A673 (cell line): ENCODE measurements around the gene CYP26C1. TPM values are rescaled to one million over a fixed set of nuclear protein-coding genes. Genes with fewer than 3 reads are reported as not detected.
A peak's percentile ranks its signal among the peaks of the same experiment; 100 is the strongest.

ENCODE experiments used
- BruUV-seq: library from RNA; stranded (reverse); fragments of 400-500 nt; replicated peaks from 2 replicates; lab custom pipeline; 2021; lab: Mats Ljungman, UMichigan
- CTCF ChIA-PET: fragments of 300-600 bp; sonication (Branson Sonifier 250); formaldehyde crosslinking; loops from one replicate; lab custom pipeline; 2022; ENCODE audit warnings: antibody characterized with exemption; lab: Charles Lee
- POLR2A ChIA-PET: fragments of 300-600 bp; sonication (Branson Sonifier 250); formaldehyde crosslinking; loops from one replicate; lab custom pipeline; 2022; ENCODE audit warnings: antibody characterized with exemption; ENCODE audit not compliant: low non-redundant PET; lab: Charles Lee
- DNase-seq: peaks from one replicate; pipeline ENCODE4 v3.0.0-alpha.2; 2015; ENCODE audit warnings: low spot score
- H3K27ac ChIP-seq: fragments of 200-600 bp; sonication (generic); 2 replicates; pipeline ENCODE4 v1.5.1; 2016; ENCODE audit warnings: mixed run types, low read depth, mild to moderate bottlenecking, mixed read lengths, antibody characterized with exemption, low read length; ENCODE audit not compliant: poor library complexity, severe bottlenecking
- H3K27me3 ChIP-seq: fragments of 200-600 bp; sonication (generic); replicated peaks from 2 replicates; pipeline ENCODE4 v1.6.1; 2017; ENCODE audit warnings: mixed run types, low read depth, mild to moderate bottlenecking, mixed read lengths, antibody characterized with exemption, low read length; ENCODE audit not compliant: insufficient read depth, poor library complexity
- H3K36me3 ChIP-seq: fragments of 200-600 bp; sonication (generic); 2 replicates; pipeline ENCODE4 v1.6.1; 2016; ENCODE audit warnings: mixed run types, mild to moderate bottlenecking, mixed read lengths, antibody characterized with exemption, low read length; ENCODE audit not compliant: insufficient read depth, poor library complexity, severe bottlenecking
- H3K4me1 ChIP-seq: fragments of 200-600 bp; sonication (generic); 2 replicates; pipeline ENCODE4 v1.6.1; 2017; ENCODE audit warnings: mixed run types, mild to moderate bottlenecking, mixed read lengths, antibody characterized with exemption, low read length; ENCODE audit not compliant: insufficient read depth, poor library complexity, severe bottlenecking
- H3K4me3 ChIP-seq: fragments of 200-600 bp; sonication (generic); 2 replicates; pipeline ENCODE4 v1.5.1; 2016; ENCODE audit warnings: low read depth, mixed run types, mild to moderate bottlenecking, mixed read lengths, low read length; ENCODE audit not compliant: poor library complexity, severe bottlenecking
- H3K9me3 ChIP-seq: fragments of 200-600 bp; sonication (generic); 2 replicates; pipeline ENCODE4 v1.6.1; 2016; ENCODE audit warnings: mixed run types, low read depth, mild to moderate bottlenecking, mixed read lengths, antibody characterized with exemption, low read length; ENCODE audit not compliant: poor library complexity, severe bottlenecking
- CTCF ChIP-seq: fragments of 300-800, 200-600 bp; sonication (generic); conservative IDR thresholded peaks from 2 replicates; pipeline ENCODE4 v1.5.1; 2017; ENCODE audit warnings: low read depth, mild to moderate bottlenecking, antibody characterized with exemption, low read length, moderate library complexity, mixed read lengths
- EZH2 ChIP-seq: fragments of 200-600 bp; sonication (generic); IDR thresholded peaks from 2 replicates; pipeline ENCODE4 v1.6.1; 2017; ENCODE audit warnings: borderline replicate concordance, low read depth, mild to moderate bottlenecking, mixed read lengths, antibody characterized with exemption, low read length; ENCODE audit not compliant: poor library complexity, severe bottlenecking
- intact Hi-C: fragments of 100-400 bp; cut with micrococcal nuclease; formaldehyde crosslinking; loops from one replicate; pipeline ENCODE4 v1.10.0; 2022; ENCODE audit not compliant: unreplicated experiment
- total RNA-seq: library from RNA; stranded (reverse); gene quantifications from 2 replicates; pipeline ENCODE4 v1.2.3, GENCODE V29; 2021

The CYP26C1 gene
- total RNA-seq, 1 experiment from 2014 or later, result 0.13 TPM

- Histone ChIP-seq H3K27ac (no peak overlapping the region), H3K9me3 (no peaks in the 10 kb centered on the region), H3K4me3 (no peak overlapping the region), H3K4me1 (peaks cover under 1% of the 10 kb centered on the region), H3K36me3 (no peaks in the 10 kb centered on the region), H3K27me3 (peaks cover 69% of the 10 kb centered on the region)
- DNase-seq, result no peak
- TF ChIP-seq CTCF (no peak), EZH2 (no peak)
- BruUV-seq, result no TSS peak
- POLR2A ChIA-PET, result no interaction called here
- CTCF ChIA-PET, result no interaction called here
- intact Hi-C loops, result loop anchor here (5.0 kb wide), 1 partner anchor 104 kb away; no protein-coding TSS in a partner anchor
These were observed 5.9 kb downstream of the CYP26C1 start for GRCh38 chr10:93066544-93066913.

DNA sequence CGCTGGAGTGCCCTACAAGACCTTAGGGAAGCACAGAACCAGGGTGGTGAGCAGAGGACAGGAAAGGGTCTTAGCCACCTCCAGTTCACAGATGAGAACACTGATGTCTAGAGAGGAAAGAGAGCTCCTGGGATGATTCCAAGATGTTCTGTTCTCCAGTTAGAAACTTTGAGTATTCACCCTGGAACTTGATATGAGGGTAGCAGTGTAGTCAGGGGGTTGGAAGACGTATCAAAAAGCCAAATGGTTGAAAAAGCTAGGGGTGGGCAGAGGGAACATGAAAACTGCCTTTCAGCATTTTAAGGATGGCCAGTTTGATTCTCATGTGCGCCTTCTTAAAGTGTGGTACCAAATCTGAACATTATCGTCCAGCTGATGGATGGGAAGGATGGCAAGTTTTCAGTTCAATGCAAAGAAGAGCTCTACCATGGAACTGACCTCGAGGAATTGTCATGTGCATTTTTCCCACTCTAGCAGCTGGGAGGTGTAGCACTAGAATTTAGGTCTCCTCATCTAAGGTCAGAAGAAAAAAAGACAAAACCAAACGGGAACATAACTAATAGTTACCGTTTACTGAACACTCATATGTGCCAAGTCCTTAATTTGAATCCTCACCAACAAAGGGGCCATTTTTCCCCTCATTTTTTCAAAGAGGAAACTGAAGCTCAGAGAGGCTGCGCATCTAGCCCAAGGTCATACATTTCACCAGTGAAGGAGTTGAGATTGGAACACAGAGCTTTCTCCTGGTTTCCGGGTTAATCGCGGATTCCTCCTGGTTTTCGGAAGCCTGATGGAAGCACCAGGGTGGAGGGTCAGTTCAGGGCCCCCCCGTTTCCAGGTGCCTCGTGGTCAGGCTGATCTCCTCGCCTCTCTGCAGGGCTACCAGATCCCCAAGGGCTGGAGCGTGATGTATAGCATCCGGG is 7.1 kb downstream of the CYP26C1 start:
- POLR2A ChIA-PET, result no interaction called here
- Histone ChIP-seq H3K27ac (no peak overlapping the region), H3K36me3 (no peaks in the 10 kb centered on the region), H3K4me3 (peak overlapping the region; percentile 35), H3K4me1 (peaks cover 7% of the 10 kb centered on the region), H3K27me3 (peaks cover 81% of the 10 kb centered on the region), H3K9me3 (no peaks in the 10 kb centered on the region)
- intact Hi-C loops, result loop anchor here (5.0 kb wide), 1 partner anchor 105 kb away; no protein-coding TSS in a partner anchor
- no peak for TF ChIP-seq EZH2
- no peak for TF ChIP-seq CTCF
- DNase-seq, result no peak
- no TSS peak for BruUV-seq
- CTCF ChIA-PET, result interaction anchor here (0.6 kb wide), 1 partner anchor 61 kb away, joined by 3 read pairs; no protein-coding TSS in a partner anchor

GRCh38 chr10:93068411-93069244 is 8.0 kb downstream of the CYP26C1 start:
- TF ChIP-seq EZH2, result peak; percentile 75
- TF ChIP-seq CTCF, result peak; percentile 48
- no peaks in the 10 kb centered on the region for H3K36me3 ChIP-seq
- DNase-seq, result peak; percentile 66
- H3K27ac ChIP-seq, result no peak overlapping the region
- intact Hi-C loops, result loop anchor here (5.0 kb wide), 1 partner anchor 106 kb away; no protein-coding TSS in a partner anchor
- CTCF ChIA-PET, result no interaction called here
- H3K4me3 ChIP-seq, result peak overlapping the region; percentile 35
- POLR2A ChIA-PET, result no interaction called here
- H3K9me3 ChIP-seq, result no peaks in the 10 kb centered on the region
- peaks cover 11% of the 10 kb centered on the region for H3K4me1 ChIP-seq
- peaks cover 90% of the 10 kb centered on the region for H3K27me3 ChIP-seq
- BruUV-seq, result no TSS peak
